Nucleus accumbens (tissue), 56 donors: ENCODE measurements around the gene ASNS.
"Not testable (repeated sequence)": the region's sequence is repeated elsewhere in the genome, so short reads cannot be mapped to it uniquely, and the experiment has no call there.

ENCODE experiments used
- DNase-seq, 56 donors: peaks; one replicate each; lab custom pipeline; 2025; lab: John Stamatoyannopoulos, UW

ASNS gene, protein sequence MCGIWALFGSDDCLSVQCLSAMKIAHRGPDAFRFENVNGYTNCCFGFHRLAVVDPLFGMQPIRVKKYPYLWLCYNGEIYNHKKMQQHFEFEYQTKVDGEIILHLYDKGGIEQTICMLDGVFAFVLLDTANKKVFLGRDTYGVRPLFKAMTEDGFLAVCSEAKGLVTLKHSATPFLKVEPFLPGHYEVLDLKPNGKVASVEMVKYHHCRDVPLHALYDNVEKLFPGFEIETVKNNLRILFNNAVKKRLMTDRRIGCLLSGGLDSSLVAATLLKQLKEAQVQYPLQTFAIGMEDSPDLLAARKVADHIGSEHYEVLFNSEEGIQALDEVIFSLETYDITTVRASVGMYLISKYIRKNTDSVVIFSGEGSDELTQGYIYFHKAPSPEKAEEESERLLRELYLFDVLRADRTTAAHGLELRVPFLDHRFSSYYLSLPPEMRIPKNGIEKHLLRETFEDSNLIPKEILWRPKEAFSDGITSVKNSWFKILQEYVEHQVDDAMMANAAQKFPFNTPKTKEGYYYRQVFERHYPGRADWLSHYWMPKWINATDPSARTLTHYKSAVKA

DNA sequence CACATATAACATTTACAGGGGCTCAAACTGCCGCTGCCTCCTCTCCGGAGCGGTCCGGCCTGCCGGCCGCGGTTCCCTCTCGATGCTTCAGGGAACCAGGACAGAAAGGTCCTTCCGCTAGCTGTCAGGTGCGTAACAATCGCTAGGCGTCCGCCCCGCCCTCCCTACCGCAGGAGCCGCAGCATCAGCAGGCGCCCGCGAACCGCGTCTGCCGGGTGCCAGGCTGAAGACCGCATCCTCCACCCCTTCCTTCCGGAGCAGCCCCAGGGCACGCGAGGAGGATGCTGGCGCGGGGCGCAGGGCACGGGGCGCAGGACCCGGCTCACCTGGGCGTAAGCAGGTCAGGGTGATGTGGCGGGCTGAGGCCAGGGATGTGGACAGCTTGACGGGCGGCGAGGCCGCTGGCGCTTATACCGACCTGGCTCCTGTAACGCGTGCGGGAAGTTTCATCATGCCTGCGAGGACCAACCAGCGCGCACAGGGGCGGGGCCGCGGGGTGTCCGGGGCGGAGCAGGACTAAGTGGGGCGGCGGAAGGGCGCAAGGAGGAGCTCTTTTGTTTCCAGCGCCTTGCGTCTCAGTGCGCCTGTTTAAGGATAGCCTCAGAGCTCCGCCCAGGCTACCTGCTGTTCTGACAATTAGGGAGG, at the start of gene ASNS:
ASNS (minus strand) TSS at position 384 of the 645 bp plus-strand sequence. CDS start 3,252 bp downstream, outside the sequence.
- DNase-seq = peak in 55 of 56 donors; percentile 46 to 95 (median 86)

DNA sequence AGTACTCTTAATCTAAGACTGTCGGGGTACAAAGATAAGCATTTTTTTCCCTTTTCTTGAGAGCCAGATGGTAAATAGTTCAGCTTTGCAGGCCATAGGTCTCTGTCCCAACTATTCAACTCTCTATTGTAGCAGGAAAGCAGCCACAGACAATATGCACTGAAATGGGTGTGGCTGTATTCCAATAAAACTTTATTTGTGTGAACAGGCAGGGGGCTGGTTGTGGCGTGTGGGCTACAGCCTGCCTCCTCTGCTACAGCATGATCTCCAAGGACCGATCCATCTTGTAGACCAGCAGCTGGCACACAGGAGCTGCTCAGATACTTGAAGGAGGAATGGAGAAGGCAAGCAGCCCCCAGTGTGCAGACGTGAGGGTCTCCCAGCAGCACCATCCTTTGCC, 49.0 kb upstream of the ASNS start:
- not testable (repeated sequence) for DNase-seq

DNA sequence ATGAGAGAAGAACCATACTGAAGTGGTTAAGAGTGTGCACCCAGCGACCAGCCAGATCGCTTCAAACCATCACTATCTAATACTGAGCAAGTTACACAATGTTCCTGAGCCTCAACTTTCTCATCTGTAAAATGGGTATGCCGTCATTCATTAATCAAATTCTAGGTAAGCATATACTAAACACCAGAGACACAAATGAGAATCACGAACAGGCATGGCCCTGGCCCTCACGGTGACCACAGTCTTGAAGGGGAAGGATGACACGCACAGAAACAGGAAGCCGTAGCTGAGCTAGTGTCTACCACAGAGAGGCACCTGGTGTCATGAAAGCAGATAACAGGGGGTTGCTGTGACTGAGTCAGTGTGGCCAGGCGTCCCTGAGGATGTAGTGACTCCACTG, 43.1 kb upstream of the ASNS start:
- DNase-seq = not testable (repeated sequence)

DNA sequence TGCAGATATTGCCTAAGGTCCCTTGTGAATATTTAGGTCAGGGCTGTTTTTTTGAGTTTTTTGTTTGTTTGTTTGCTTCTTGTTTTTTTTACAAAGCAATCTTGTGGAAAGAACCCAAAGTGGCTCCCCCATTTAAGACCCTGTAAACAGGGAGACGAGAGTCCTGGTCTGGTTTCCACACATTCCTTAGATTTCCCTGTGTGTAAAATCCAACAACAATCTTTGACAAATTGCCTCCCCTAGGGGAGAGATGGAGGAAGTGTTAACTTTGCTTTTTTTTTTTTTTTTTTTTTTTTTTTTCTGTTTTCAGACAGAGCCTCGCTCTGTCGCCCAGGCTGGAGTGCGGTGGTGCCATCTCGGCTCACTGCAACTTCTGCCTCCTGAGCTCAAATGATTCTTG, 40.1 kb upstream of the ASNS start:
- DNase-seq = not testable (repeated sequence)

DNA sequence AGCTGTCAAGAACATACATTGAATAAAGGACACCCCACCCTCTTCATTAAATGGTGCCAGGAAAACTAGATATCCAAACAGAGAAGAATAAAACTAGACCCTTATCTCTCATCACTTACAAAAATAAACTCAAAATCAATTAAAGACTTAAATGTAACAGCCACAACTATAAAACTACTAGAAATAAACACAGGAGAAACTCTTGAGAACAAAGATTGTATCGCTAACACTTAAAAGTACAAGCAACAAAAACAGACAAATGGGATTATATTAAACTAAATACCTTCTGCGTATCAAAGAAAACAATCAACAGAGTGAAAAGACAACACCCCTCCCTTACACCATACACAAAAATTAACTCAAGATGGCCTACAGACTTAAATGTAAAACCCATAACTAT, 24.7 kb upstream of the ASNS start:
- not testable (repeated sequence) for DNase-seq

DNA sequence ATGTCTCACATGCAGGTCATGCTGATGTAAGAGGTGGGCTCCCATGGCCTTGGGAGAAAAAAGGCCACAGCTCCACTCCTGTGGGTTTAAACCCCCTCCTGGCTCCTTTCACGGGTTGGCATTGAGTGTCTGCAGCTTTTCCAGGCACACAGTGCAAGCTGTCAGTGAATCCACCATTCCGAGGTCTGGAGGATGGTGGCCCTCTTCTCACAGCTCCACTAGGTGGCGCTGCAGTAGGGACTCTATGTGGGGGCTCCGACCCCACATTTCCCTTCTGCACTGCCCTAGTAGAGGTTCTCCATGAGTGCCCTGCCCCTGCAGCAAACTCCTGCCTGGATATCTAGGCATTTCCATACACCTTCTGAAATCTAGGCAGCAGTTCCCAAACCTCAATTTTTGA, 19.5 kb upstream of the ASNS start:
- not testable (repeated sequence) for DNase-seq

DNA sequence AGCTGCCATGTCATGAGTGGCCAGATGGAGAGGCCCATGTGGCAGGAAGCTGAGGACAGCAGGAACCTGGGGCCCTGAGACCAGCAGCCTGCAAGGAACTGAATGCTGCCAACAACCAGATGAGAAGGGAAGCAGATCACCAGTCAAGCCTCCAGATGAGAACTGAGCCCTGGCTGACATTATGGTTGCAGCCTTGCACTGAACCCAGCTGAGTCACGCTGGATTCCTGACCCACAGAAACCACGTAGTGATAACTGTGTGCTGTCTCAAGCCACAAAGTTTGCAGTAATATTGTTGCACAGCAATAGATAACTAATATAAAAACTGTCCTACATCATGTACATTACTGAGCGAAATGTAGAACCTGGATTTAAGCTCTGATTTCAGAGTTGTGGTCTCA, 7.3 kb upstream of the ASNS start:
- not testable (repeated sequence) for DNase-seq

DNA sequence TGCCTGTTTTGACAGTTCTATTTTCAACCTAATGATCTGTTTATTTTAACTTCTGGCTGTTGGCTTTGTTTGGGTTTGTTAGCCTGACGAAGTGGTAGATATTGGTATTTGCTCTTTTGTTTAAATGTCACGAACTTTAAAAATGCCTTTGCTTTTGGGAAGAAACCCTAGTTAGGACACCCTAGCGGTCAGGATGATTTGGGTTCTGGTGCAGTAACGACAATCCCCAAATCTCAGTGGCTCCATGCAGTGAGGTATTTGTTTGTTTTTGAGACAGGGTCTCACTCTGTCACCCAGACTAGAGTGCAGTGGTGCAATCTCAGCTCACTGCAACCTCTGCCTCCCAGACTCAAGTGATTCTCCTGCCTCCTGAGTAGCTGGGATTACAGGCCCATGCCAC, 2.7 kb upstream of the ASNS start:
- not testable (repeated sequence) for DNase-seq

DNA sequence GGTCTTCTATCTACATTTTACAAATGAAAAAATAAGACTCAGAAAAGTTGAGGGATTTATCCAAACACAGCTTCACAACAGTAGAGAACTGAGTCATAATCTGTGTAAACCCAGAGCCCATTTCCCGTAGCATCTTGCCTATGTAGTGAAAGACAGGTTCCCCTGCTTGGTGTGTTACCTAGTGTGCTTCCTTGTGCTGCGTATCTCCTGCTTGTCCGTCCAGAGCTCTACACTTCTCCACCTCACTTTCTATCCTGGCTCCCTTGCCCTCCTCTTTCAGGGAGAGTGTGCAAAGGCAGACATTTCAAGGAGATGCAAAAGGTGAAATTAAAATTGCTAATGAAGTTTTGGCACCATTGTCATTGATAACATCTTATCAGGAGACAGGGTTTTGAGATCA, 1.4 kb upstream of the ASNS start:
- no peak for DNase-seq

DNA sequence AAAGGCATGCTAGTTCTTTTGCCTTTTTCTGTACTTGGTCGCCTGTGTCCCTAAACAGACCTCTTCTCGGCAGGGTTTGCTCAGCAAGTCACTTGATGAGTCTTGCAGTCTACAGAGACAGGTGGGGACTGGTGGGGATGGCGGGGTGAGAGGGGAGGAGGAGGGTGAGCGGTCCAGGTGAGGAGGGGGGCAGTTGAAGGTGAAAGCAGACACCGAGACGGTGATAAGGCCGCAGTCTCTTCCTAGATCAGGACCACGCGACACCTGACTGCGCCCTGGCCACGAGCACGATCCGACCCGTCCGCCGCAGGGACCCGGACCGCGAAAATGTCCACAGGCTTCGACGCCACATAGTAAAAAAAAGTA, 566 bp downstream of the ASNS start:
- DNase-seq = peak in 9 of 56 donors; percentile 13 to 44 (median 37)

DNA sequence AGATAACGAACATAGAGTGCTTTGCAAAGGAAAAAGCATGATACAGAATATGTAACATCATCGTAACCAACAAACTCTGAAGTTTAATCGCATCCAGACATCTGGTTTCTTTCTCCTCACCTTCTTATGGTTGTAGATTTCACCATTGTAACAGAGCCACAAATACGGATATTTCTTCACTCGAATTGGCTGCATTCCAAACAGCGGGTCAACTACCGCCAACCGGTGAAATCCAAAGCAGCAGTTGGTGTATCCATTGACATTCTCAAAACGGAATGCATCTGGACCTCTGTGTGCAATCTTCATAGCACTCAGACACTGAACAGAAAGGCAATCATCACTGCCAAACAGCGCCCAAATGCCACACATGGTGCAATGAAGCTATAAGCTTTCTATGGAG, 3.4 kb downstream of the ASNS start:
- no peak for DNase-seq

DNA sequence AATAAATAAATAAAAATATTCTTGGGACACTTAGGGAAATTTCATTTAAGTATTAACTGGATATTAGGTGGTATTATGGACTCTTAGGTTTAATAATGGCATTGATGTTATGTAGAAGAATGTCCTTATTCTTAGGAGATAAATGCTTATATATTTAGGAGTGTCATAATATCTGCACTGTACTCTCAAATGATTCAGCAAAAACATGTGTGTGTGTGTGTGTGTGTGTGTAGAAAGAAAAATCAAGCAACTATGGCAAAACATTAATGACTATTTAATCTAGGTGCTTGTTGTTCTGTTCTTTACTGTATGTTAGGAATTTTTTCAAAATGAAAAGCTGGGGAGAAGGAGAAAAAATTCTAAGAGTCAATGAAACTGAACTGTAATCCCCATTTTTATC, 3.9 kb downstream of the ASNS start:
- no peak for DNase-seq

DNA sequence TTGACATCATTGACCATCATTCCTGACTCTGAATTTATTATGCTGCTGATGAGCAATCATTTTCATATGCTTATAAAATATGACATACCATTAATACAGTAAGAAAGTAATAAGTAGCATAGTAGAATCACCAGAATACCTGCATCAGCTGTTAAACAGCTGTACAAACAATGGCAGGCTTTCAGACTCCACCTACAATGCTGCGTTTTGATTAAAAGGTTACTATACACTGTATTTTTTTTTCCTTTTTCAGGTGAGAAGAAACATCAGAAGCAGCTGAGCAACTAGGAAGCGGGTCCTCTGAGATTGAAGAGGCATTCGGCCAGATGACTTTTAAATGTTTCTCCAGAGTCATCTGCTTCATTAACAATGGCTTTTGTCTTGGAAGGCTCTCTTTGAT, 7.1 kb downstream of the ASNS start:
- no peak for DNase-seq

DNA sequence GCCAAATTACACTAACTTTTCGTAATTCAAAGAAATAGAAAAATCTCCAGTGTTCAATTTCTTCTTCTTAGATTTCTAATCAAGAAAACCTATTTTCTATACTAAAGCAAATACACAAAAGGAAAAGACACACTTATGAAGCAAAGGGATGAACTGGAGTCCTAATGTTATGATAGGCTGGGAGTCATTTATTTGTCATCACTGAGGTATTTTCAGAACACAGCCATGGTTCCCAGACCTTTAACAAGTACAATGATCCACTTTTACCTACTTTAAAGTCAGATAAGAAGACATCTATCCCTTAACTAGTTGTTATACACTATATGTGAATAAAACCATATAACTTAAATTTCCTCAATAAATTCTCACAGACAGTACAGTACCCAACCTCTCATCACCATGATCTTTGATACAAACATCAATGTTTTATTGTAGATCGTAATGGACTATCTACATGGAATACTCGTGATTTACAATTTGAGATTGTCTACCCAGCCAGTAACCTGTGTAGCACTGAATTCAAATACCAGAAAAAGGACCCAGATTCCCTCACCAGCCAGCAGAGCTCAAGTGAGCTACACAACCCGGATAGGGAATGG, 12.5 kb downstream of the ASNS start:
- no peak for DNase-seq

DNA sequence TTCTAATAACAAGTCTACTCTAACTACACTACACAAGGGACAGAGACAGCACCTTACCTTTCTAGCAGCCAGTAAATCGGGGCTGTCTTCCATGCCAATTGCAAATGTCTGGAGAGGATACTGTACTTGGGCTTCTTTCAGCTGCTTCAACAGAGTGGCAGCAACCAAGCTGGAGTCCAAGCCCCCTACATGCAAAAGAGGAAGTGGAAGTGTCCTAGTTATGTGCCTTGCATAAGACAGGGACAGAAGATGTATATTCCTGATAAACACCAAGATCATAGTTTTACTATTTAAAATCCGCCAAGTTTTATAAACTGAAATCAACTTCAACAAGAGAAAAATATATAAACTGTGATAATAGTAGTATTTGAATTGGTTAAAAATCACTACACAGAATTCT, 14.0 kb downstream of the ASNS start:
- DNase-seq = no peak

DNA sequence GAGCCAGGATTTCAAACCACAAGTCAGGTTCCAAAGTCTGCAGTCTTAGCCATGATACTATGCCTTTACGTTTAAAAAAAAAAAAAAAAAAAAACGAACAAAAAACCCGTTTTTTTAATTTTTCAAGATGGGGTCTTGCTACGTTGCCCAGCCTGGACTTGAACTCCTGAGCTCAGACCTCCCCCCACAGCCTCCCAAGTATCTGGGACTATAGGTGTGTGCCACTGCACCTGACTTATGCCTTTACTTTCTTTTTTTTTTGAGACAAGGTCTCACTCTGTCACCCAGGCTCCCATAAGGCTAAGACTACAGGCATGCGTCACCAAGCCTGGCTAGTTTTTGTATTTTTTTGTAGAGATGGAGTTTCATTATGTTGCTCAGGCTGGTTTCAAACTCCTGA, 14.7 kb downstream of the ASNS start:
- no peak for DNase-seq

DNA sequence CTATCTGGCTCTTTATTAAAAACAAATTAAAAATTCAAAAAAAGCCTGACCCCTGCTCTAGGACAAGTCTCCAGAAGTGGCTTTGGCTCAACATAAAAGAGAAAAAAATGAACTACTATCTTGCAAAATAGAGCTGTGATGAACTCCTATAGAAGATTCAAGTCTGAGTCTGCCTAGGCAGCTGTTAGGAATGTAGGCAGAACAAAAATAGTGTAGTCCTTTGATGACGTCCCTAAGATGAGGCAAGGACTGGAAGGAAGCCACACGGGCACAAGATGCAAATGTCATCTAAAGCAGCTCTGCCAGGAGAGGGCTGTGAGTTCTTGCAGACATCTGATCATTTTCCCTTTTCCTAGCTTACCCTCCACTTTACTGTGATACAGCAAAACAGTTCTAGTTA, 20.5 kb downstream of the ASNS start:
- DNase-seq = no peak

DNA sequence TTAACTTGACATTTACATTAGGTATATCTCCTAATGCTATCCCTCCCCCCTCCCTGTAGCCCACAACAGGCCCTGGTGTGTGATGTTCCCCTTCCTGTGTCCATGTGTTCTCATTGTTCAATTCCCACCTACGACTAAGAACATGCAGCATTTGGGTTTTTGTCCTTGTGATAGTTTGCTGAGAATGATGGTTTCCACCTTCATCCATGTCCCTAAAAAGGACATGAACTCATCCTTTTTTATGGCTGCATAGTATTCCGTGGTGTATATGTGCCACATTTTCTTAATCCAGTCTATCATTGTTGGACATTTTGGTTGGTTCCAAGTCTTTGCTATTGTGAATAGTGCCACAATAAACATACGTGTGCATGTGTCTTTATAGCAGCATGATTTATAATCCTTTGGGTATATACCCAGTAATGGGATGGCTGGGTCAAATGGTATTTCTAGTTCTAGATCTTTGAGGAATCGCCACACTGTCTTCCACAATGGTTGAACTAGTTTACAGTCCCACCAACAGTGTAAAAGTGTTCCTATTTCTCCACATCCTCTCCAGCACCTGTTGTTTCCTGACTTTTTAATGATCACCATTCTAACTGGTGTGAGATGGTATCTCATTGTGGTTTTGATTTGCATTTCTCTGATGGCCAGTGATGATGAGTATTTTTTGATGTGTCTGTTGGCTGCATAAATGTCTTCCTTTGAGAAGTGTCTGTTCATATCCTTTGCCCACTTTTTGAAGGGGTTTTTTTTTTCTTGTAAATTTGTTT, 21.8 kb downstream of the ASNS start:
- DNase-seq = not testable (repeated sequence)

DNA sequence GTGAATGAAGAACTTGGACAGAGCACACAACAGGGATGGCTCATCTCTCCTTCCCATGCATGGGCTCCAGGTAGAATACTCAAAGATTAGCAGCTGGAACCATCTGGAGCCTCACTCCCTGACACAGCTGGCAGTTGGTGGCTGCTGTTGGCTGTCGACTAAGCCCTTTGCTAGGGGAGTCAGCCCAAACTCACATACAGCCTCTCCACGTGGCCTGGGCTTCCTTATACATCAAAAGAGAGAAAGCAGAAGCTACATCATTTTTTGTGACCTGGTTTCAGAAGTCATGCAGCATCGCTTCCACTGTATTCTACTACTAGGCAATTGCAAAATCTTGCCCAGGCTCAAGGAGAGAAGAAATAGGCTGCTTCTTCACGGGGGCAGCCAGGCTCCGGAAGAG, 24.4 kb downstream of the ASNS start:
- DNase-seq = no peak

DNA sequence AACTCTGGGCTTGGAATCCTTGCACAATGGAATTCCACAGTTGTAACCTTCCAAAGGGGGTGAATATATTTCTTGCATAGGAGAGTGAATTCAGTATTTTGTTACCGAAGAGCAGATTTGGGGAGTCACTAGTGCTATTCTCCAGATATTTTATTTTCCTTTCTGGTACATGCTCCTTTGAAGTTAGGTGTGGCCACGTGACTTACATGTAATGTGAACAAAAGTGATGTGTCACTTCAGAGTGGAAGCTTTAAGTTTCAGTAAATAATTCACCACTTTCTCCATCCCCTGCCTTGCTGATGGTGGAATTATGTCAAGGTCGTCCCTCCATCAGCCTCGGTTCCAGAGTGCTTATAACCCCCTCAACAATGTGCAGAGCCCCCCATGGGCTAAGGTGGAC, 25.3 kb downstream of the ASNS start:
- no peak for DNase-seq
